Central memory CD8-positive, alpha-beta T cell (primary cell): ENCODE data around the gene KRTAP19-1.
"Not testable (repeated sequence)": the region's sequence is repeated elsewhere in the genome, so short reads cannot be mapped to it uniquely, and the experiment has no call there.

Experiments used
- ATAC-seq: fragments of 150-1000 bp; cut with Tn5 transposase; replicated peaks from 2 replicates; pipeline ENCODE4 v1.10.0; 2022; ENCODE audit warnings: mild to moderate bottlenecking, moderate FRiP score, moderate number of reproducible peaks; ENCODE audit not compliant: poor library complexity, severe bottlenecking; ENCODE audit errors: extremely low read depth
- DNase-seq, 2 donors: peaks; one replicate each; pipeline ENCODE4 v3.0.0; 2021; ENCODE audit warnings: low spot score in 2 of 2
- H3K27ac Mint-ChIP-seq: one replicate; pipeline ENCODE4 v1.8.0; 2022; ENCODE audit warnings: low read depth, mild to moderate bottlenecking, moderate library complexity, mixed read lengths
- H3K27me3 Mint-ChIP-seq: one replicate; pipeline ENCODE4 v1.8.0; 2022; ENCODE audit warnings: mixed read lengths
- H3K36me3 Mint-ChIP-seq: one replicate; pipeline ENCODE4 v1.8.0; 2022; ENCODE audit warnings: mild to moderate bottlenecking, moderate library complexity, mixed read lengths; ENCODE audit not compliant: insufficient read depth
- H3K4me1 Mint-ChIP-seq: one replicate; pipeline ENCODE4 v1.8.0; 2022; ENCODE audit warnings: mixed read lengths
- H3K4me3 Mint-ChIP-seq: one replicate; pipeline ENCODE4 v1.8.0; 2022; ENCODE audit warnings: mild to moderate bottlenecking, moderate library complexity, mixed read lengths
- H3K9me3 Mint-ChIP-seq: one replicate; pipeline ENCODE4 v1.8.0; 2022; ENCODE audit warnings: mixed read lengths

KRTAP19-1 gene

GRCh38 chr21:30480145-30480544, at the start of gene KRTAP19-1:
Gene KRTAP19-1 (minus strand): TSS chr21:30480367. CDS start chr21:30480317, 50 bp downstream.
- DNase-seq (no peak), ATAC-seq (no peak)
- no peak within 1 kb of the TSS for H3K4me3 Mint-ChIP-seq
- H3K27me3 Mint-ChIP-seq: no peaks in the 10 kb centered on the region
- H3K9me3 Mint-ChIP-seq: no peaks in the 10 kb centered on the region
- H3K36me3 Mint-ChIP-seq: no peaks in the 10 kb centered on the region
- no peak within 1 kb of the TSS for H3K27ac Mint-ChIP-seq
- H3K4me1 Mint-ChIP-seq: no peaks in the 10 kb centered on the region

DNA sequence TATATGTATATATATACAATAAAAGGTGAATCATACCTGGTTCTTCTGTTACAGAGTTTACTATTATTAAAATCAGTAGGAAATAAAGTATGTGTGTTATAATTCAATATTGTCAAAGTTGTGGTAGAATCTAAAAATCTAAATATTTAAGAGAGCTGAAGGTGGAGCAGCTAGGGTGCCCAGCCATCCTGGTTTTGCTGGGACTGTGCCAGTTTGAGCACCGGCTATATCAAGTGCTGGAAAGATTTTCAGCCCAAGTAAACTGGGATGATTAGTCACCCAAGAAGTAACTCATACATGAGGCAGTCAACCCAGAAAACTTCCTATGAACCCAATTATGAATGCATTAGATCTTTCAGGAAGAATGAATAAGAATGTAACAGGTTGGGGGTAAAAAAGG, 38.7 kb upstream of the KRTAP19-1 start:
- ATAC-seq: no peak
- no peaks in the 10 kb centered on the region for H3K27me3 Mint-ChIP-seq
- H3K4me1 Mint-ChIP-seq: no peaks in the 10 kb centered on the region
- no peaks in the 10 kb centered on the region for H3K36me3 Mint-ChIP-seq
- H3K27ac Mint-ChIP-seq: no peak overlapping the region
- peaks cover 11% of the 10 kb centered on the region for H3K9me3 Mint-ChIP-seq
- H3K4me3 Mint-ChIP-seq: no peak overlapping the region
- no peak for DNase-seq

- Mint-ChIP-seq H3K27me3 (no peaks in the 10 kb centered on the region), H3K27ac (no peak overlapping the region), H3K4me1 (no peaks in the 10 kb centered on the region), H3K9me3 (peaks cover 11% of the 10 kb centered on the region), H3K36me3 (no peaks in the 10 kb centered on the region), H3K4me3 (no peak overlapping the region)
- ATAC-seq: no peak
- DNase-seq: no peak
These were observed 35.5 kb upstream of the KRTAP19-1 start for GRCh38 chr21:30515681-30516080.

- not testable (repeated sequence) for H3K27me3 Mint-ChIP-seq, H3K27ac Mint-ChIP-seq, H3K9me3 Mint-ChIP-seq, H3K4me3 Mint-ChIP-seq, DNase-seq, ATAC-seq, H3K36me3 Mint-ChIP-seq, H3K4me1 Mint-ChIP-seq
These were observed 25.5 kb upstream of the KRTAP19-1 start for GRCh38 chr21:30505621-30506205.

DNA sequence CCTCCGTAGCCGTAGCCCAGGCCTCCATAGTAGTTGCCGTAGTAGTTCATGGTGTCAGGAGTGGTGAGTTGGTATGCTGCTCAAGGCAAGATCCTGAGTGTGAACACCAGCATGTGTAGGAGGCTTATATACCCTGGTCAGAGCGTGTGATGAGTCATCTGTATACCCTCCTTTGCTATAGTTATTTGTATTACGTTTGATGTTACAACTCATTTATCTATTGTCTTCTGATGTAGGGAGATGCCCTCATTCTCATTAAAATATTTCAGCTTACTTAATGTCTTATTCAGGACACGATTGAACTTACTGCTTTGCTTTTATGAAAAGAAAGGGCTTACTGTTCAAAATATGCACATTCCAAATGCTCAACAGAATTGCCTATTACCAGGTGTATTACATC, 21.9 kb upstream of the KRTAP19-1 start, which contains the start of gene KRTAP19-5:
Gene KRTAP19-5 (minus strand): TSS at position 101 of the 400 bp plus-strand sequence. CDS start 51 bp downstream, at position 50.
- H3K9me3 Mint-ChIP-seq: peaks cover 4% of the 10 kb centered on the region
- DNase-seq (no peak), ATAC-seq (no peak)
- H3K4me3 Mint-ChIP-seq: no peak within 1 kb of the TSS
- no peaks in the 10 kb centered on the region for H3K36me3 Mint-ChIP-seq
- H3K27ac Mint-ChIP-seq: no peak within 1 kb of the TSS
- no peaks in the 10 kb centered on the region for H3K4me1 Mint-ChIP-seq
- no peaks in the 10 kb centered on the region for H3K27me3 Mint-ChIP-seq

DNA sequence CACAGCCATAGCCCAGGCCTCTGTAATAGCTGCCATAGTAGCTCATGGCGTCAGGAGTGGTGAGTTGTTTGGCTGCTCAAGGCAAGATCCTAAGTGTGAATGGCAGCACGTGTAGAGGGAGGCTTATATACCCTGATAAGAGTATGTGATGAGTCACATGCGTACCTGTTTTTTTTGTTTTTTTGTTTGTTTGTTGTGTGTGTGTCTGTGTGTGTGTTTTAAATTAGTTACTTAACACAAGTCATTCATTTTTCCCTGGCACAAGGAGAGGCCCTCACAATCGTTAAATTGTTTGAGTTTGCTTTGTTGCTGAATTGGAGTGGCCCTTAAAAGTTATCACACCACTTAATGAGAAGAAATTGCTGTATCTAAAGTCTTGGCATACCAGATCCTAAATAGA, 16.9 kb upstream of the KRTAP19-1 start, which contains the start of gene KRTAP19-4:
Gene KRTAP19-4 (minus strand): TSS at position 101 of the 400 bp plus-strand sequence. CDS start 55 bp downstream, at position 46.
- DNase-seq: no peak
- no peaks in the 10 kb centered on the region for H3K36me3 Mint-ChIP-seq
- H3K27ac Mint-ChIP-seq: no peak within 1 kb of the TSS
- H3K4me3 Mint-ChIP-seq: no peak within 1 kb of the TSS
- H3K4me1 Mint-ChIP-seq: no peaks in the 10 kb centered on the region
- H3K27me3 Mint-ChIP-seq: no peaks in the 10 kb centered on the region
- peaks cover 4% of the 10 kb centered on the region for H3K9me3 Mint-ChIP-seq
- ATAC-seq: no peak

DNA sequence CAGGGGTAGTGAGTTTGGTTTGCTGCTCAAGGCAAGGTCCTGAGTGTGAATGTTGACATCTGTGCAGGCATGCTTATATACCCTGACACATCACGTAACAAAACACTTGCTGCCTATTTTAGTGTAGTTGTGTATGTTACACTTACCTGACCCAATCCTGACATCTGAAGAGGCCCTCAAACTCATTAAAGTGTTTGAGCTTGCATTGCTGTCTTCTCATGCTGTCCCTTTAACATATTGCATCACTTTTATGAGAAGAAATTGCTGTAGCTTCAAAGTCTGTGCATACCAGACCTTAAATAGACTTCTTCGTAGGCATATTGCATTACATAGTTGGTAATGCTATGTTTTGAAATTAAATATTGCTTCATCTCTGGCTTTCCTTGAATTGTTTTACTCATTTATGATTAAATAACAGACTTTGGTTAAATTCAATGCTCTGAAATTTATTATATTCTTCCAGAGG, 11.8 kb upstream of the KRTAP19-1 start, which contains the start of gene KRTAP19-3:
Gene KRTAP19-3 (minus strand): TSS at position 51 of the 466 bp plus-strand sequence. CDS start 56 bp downstream, outside the sequence.
- no peak for DNase-seq
- no peak for ATAC-seq
- no peak within 1 kb of the TSS for H3K27ac Mint-ChIP-seq
- no peaks in the 10 kb centered on the region for H3K4me1 Mint-ChIP-seq
- no peaks in the 10 kb centered on the region for H3K27me3 Mint-ChIP-seq
- no peak within 1 kb of the TSS for H3K4me3 Mint-ChIP-seq
- H3K36me3 Mint-ChIP-seq: no peaks in the 10 kb centered on the region
- H3K9me3 Mint-ChIP-seq: peaks cover 11% of the 10 kb centered on the region

DNA sequence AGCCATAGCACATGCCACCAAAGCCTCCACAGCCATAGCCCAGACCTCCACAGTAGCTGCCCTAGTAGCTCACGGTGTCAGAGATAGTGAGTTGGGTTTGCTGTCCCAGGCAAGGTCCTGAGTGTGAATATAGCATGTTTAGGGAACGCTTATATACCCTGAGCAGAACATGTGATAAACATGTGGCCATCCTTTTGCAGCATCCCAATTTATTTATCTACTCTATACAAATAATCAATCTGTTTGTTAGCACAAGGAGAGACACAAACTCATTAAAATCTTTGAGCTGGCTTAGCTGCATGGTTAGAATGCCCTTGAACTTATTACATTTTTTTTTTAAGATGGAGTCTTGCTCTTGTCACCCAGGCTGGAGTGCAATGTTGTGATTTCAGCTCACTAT, 7.2 kb upstream of the KRTAP19-1 start, which contains the start of gene KRTAP19-2:
Gene KRTAP19-2 (minus strand): TSS at position 101 of the 400 bp plus-strand sequence. CDS start 88 bp downstream, at position 13.
- H3K27me3 Mint-ChIP-seq: no peaks in the 10 kb centered on the region
- H3K36me3 Mint-ChIP-seq: no peaks in the 10 kb centered on the region

GRCh38 chr21:30486180-30486579, 6.0 kb upstream of the KRTAP19-1 start:
- DNase-seq (no peak), ATAC-seq (no peak)
- Mint-ChIP-seq H3K4me3 (no peak overlapping the region), H3K27me3 (no peaks in the 10 kb centered on the region), H3K36me3 (no peaks in the 10 kb centered on the region), H3K27ac (no peak overlapping the region), H3K9me3 (peaks cover 16% of the 10 kb centered on the region), H3K4me1 (no peaks in the 10 kb centered on the region)

More for the DNA sequence above, 7.2 kb upstream of the KRTAP19-1 start, which contains the start of gene KRTAP19-2:
- ATAC-seq: no peak
- H3K9me3 Mint-ChIP-seq: peaks cover 16% of the 10 kb centered on the region
- no peaks in the 10 kb centered on the region for H3K4me1 Mint-ChIP-seq
- no peak for DNase-seq
- H3K4me3 Mint-ChIP-seq: no peak within 1 kb of the TSS
- no peak within 1 kb of the TSS for H3K27ac Mint-ChIP-seq

- ATAC-seq (no peak), DNase-seq (no peak)
- no peaks in the 10 kb centered on the region for H3K27me3 Mint-ChIP-seq
These were observed 2.0 kb upstream of the KRTAP19-1 start for GRCh38 chr21:30482130-30482529.

DNA sequence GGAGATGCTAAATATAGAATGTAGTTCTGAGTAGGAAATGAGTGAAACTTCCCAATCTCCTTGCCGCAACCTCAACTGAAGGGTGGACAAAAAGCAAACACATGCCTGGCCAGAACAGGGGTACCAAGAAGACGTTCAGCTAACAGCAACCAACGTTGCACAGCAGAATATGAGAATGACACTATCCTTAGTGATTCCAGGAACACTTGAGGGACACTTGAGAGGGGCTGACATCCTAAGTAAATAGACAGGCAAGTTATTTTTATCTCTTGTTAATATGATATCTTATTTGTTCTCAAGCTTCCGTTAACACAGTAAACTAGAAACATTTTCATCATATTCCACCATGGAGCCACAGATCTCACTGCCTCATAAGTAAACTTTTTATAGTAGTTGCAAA, 908 bp downstream of the KRTAP19-1 start:
- Mint-ChIP-seq H3K4me3 (no peak overlapping the region), H3K4me1 (no peaks in the 10 kb centered on the region), H3K27me3 (no peaks in the 10 kb centered on the region), H3K27ac (no peak overlapping the region), H3K36me3 (no peaks in the 10 kb centered on the region), H3K9me3 (no peaks in the 10 kb centered on the region)
- DNase-seq (no peak), ATAC-seq (no peak)

More at GRCh38 chr21:30482130-30482529, 2.0 kb upstream of the KRTAP19-1 start:
- Mint-ChIP-seq H3K4me1 (no peaks in the 10 kb centered on the region), H3K36me3 (no peaks in the 10 kb centered on the region), H3K9me3 (peaks cover 6% of the 10 kb centered on the region), H3K27ac (no peak overlapping the region), H3K4me3 (no peak overlapping the region)

- no peaks in the 10 kb centered on the region for H3K27me3 Mint-ChIP-seq
- no peak overlapping the region for H3K4me3 Mint-ChIP-seq
- H3K9me3 Mint-ChIP-seq: no peaks in the 10 kb centered on the region
- no peaks in the 10 kb centered on the region for H3K36me3 Mint-ChIP-seq
- DNase-seq (no peak), ATAC-seq (no peak)
- no peaks in the 10 kb centered on the region for H3K4me1 Mint-ChIP-seq
- H3K27ac Mint-ChIP-seq: no peak overlapping the region
These were observed 2.2 kb downstream of the KRTAP19-1 start for GRCh38 chr21:30478004-30478403.
